ENCODE measurements around the gene TMEM263.
"Not testable (repeated sequence)": the region's sequence is repeated elsewhere in the genome, so short reads cannot be mapped to it uniquely, and the experiment has no call there.

Gene TMEM263

GRCh38 chr12:106955377-106956047 is at the start of gene TMEM263:
Gene TMEM263, plus strand, starts transcription at chr12:106955907. Its CDS starts 11,210 bp downstream, at chr12:106967117.
- peak; percentile 99 for DNase-seq (ENCODE audit: low spot score)

GRCh38 chr12:106906715-106907114 is 49.0 kb upstream of the TMEM263 start:
- no peak for DNase-seq (ENCODE audit: low spot score)

- no peak for DNase-seq (ENCODE audit: low spot score)
These were observed 48.3 kb upstream of the TMEM263 start for GRCh38 chr12:106907411-106907810.

GRCh38 chr12:106907846-106908245 is 47.9 kb upstream of the TMEM263 start:
- no peak for DNase-seq (ENCODE audit: low spot score)

GRCh38 chr12:106908561-106908960 is 47.1 kb upstream of the TMEM263 start:
- DNase-seq (ENCODE audit: low spot score): no peak

- no peak for DNase-seq (ENCODE audit: low spot score)
These were observed 45.5 kb upstream of the TMEM263 start for GRCh38 chr12:106910202-106910601.

- DNase-seq (ENCODE audit: low spot score): no peak
These were observed 44.1 kb upstream of the TMEM263 start for GRCh38 chr12:106911581-106911980.

GRCh38 chr12:106913456-106913855 is 42.3 kb upstream of the TMEM263 start:
- DNase-seq (ENCODE audit: low spot score): no peak

GRCh38 chr12:106914796-106915634 is 40.7 kb upstream of the TMEM263 start:
- no peak for DNase-seq (ENCODE audit: low spot score)

- DNase-seq (ENCODE audit: low spot score): no peak
These were observed 40.1 kb upstream of the TMEM263 start for GRCh38 chr12:106915635-106916026.

- no peak for DNase-seq (ENCODE audit: low spot score)
These were observed 38.2 kb upstream of the TMEM263 start for GRCh38 chr12:106917503-106917902.

- no peak for DNase-seq (ENCODE audit: low spot score)
These were observed 37.0 kb upstream of the TMEM263 start for GRCh38 chr12:106918746-106919145.

- DNase-seq (ENCODE audit: low spot score): no peak
These were observed 35.7 kb upstream of the TMEM263 start for GRCh38 chr12:106919910-106920544.

- DNase-seq (ENCODE audit: low spot score): not testable (repeated sequence)
These were observed 33.7 kb upstream of the TMEM263 start for GRCh38 chr12:106921976-106922375.

GRCh38 chr12:106923594-106923993 is 32.1 kb upstream of the TMEM263 start:
- not testable (repeated sequence) for DNase-seq (ENCODE audit: low spot score)

GRCh38 chr12:106924268-106924861 is 31.3 kb upstream of the TMEM263 start:
- DNase-seq (ENCODE audit: low spot score): no peak

GRCh38 chr12:106926657-106927056 is 29.1 kb upstream of the TMEM263 start:
- no peak for DNase-seq (ENCODE audit: low spot score)

- no peak for DNase-seq (ENCODE audit: low spot score)
These were observed 21.4 kb upstream of the TMEM263 start for GRCh38 chr12:106934277-106934676.

- no peak for DNase-seq (ENCODE audit: low spot score)
These were observed 14.1 kb upstream of the TMEM263 start for GRCh38 chr12:106941481-106942156.

- no peak for DNase-seq (ENCODE audit: low spot score)
These were observed 12.9 kb upstream of the TMEM263 start for GRCh38 chr12:106942775-106943174.

GRCh38 chr12:106945261-106945851 is 10.4 kb upstream of the TMEM263 start:
- DNase-seq (ENCODE audit: low spot score): no peak

Measured in left forelimb (tissue), 1 donor.